ENCODE results near the gene KIAA1671. TPM values are rescaled to one million over a fixed set of nuclear protein-coding genes. Genes with fewer than 3 reads are reported as not detected.

Gene KIAA1671
- total RNA-seq, 2 experiments from 2014 or later: 35.0 to 35.5 TPM

GRCh38 chr22:25153961-25154666 is 201.6 kb downstream of the KIAA1671 start:
- no peaks in the 10 kb centered on the region for H3K27me3 Mint-ChIP-seq
- POLR2A ChIA-PET: no interaction called here
- no peak overlapping the region for H3K4me3 Mint-ChIP-seq
- H3K27ac Mint-ChIP-seq: no peak overlapping the region
- H3K9me3 Mint-ChIP-seq: no peaks in the 10 kb centered on the region
- DNase-seq: no peak
- no peaks in the 10 kb centered on the region for H3K4me1 Mint-ChIP-seq
- CTCF ChIA-PET: interaction anchor here (1.4 kb wide), 1 partner anchor 49 kb away, joined by 3 read pairs; no protein-coding TSS in a partner anchor
- no peaks in the 10 kb centered on the region for H3K36me3 Mint-ChIP-seq (ENCODE audit: low read depth)

GRCh38 chr22:25154667-25154999 is 202.1 kb downstream of the KIAA1671 start:
- no peak overlapping the region for H3K27ac Mint-ChIP-seq
- no peaks in the 10 kb centered on the region for H3K9me3 Mint-ChIP-seq
- H3K27me3 Mint-ChIP-seq: no peaks in the 10 kb centered on the region
- CTCF ChIA-PET: interaction anchor here (1.4 kb wide), 1 partner anchor 48 kb away, joined by 3 read pairs; no protein-coding TSS in a partner anchor
- H3K36me3 Mint-ChIP-seq (ENCODE audit: low read depth): no peaks in the 10 kb centered on the region
- H3K4me1 Mint-ChIP-seq: no peaks in the 10 kb centered on the region
- DNase-seq: no peak
- no peak overlapping the region for H3K4me3 Mint-ChIP-seq
- POLR2A ChIA-PET: no interaction called here

GRCh38 chr22:25156736-25157135 is 204.2 kb downstream of the KIAA1671 start:
- ChIA-PET CTCF (no interaction called here), POLR2A (no interaction called here)
- no peak overlapping the region for H3K27ac Mint-ChIP-seq
- no peaks in the 10 kb centered on the region for H3K9me3 Mint-ChIP-seq
- no peaks in the 10 kb centered on the region for H3K36me3 Mint-ChIP-seq (ENCODE audit: low read depth)
- no peaks in the 10 kb centered on the region for H3K4me1 Mint-ChIP-seq
- no peak overlapping the region for H3K4me3 Mint-ChIP-seq
- H3K27me3 Mint-ChIP-seq: no peaks in the 10 kb centered on the region
- DNase-seq: no peak

- Mint-ChIP-seq H3K9me3 (no peaks in the 10 kb centered on the region), H3K27ac (no peak overlapping the region), H3K36me3 (ENCODE audit: low read depth) (no peaks in the 10 kb centered on the region), H3K4me3 (no peak overlapping the region), H3K4me1 (no peaks in the 10 kb centered on the region), H3K27me3 (no peaks in the 10 kb centered on the region)
- CTCF ChIA-PET: no interaction called here
- POLR2A ChIA-PET: no interaction called here
- DNase-seq: no peak
These were observed 206.5 kb downstream of the KIAA1671 start for GRCh38 chr22:25159028-25159427.

GRCh38 chr22:25160120-25160996 is 207.8 kb downstream of the KIAA1671 start:
- ChIA-PET POLR2A (no interaction called here), CTCF (no interaction called here)
- H3K4me3 Mint-ChIP-seq: no peak overlapping the region
- no peaks in the 10 kb centered on the region for H3K27me3 Mint-ChIP-seq
- H3K4me1 Mint-ChIP-seq: no peaks in the 10 kb centered on the region
- no peak overlapping the region for H3K27ac Mint-ChIP-seq
- no peaks in the 10 kb centered on the region for H3K9me3 Mint-ChIP-seq
- DNase-seq: no peak
- H3K36me3 Mint-ChIP-seq (ENCODE audit: low read depth): no peaks in the 10 kb centered on the region

- Mint-ChIP-seq H3K27ac (no peak overlapping the region), H3K9me3 (no peaks in the 10 kb centered on the region), H3K4me1 (no peaks in the 10 kb centered on the region), H3K4me3 (no peak overlapping the region), H3K27me3 (no peaks in the 10 kb centered on the region), H3K36me3 (ENCODE audit: low read depth) (no peaks in the 10 kb centered on the region)
- POLR2A ChIA-PET: no interaction called here
- CTCF ChIA-PET: no interaction called here
- no peak for DNase-seq
These were observed 208.8 kb downstream of the KIAA1671 start for GRCh38 chr22:25161017-25161915.

- POLR2A ChIA-PET: no interaction called here
- H3K27ac Mint-ChIP-seq: no peak overlapping the region
- no peak for DNase-seq
These were observed 209.5 kb downstream of the KIAA1671 start for GRCh38 chr22:25161916-25162530.

GRCh38 chr22:25162561-25162960 is 210.0 kb downstream of the KIAA1671 start:
- Mint-ChIP-seq H3K27ac (no peak overlapping the region), H3K27me3 (no peaks in the 10 kb centered on the region), H3K4me1 (no peaks in the 10 kb centered on the region), H3K9me3 (no peaks in the 10 kb centered on the region), H3K36me3 (ENCODE audit: low read depth) (no peaks in the 10 kb centered on the region), H3K4me3 (no peak overlapping the region)
- DNase-seq: no peak
- ChIA-PET POLR2A (no interaction called here), CTCF (interaction anchor here (0.6 kb wide), 1 partner anchor 72 kb away, joined by 3 read pairs; no protein-coding TSS in a partner anchor)

More at GRCh38 chr22:25161916-25162530, 209.5 kb downstream of the KIAA1671 start:
- no peaks in the 10 kb centered on the region for H3K9me3 Mint-ChIP-seq
- H3K4me1 Mint-ChIP-seq: no peaks in the 10 kb centered on the region
- CTCF ChIA-PET: interaction anchor here (0.6 kb wide), 1 partner anchor 73 kb away, joined by 3 read pairs; no protein-coding TSS in a partner anchor
- H3K36me3 Mint-ChIP-seq (ENCODE audit: low read depth): no peaks in the 10 kb centered on the region
- H3K27me3 Mint-ChIP-seq: no peaks in the 10 kb centered on the region
- no peak overlapping the region for H3K4me3 Mint-ChIP-seq

- Mint-ChIP-seq H3K27me3 (no peaks in the 10 kb centered on the region), H3K36me3 (ENCODE audit: low read depth) (no peaks in the 10 kb centered on the region), H3K4me3 (no peak overlapping the region), H3K4me1 (no peaks in the 10 kb centered on the region), H3K27ac (no peak overlapping the region), H3K9me3 (no peaks in the 10 kb centered on the region)
- no peak for DNase-seq
- POLR2A ChIA-PET: no interaction called here
- CTCF ChIA-PET: no interaction called here
These were observed 213.3 kb downstream of the KIAA1671 start for GRCh38 chr22:25165785-25166184.

GRCh38 chr22:25166266-25167040 is 213.9 kb downstream of the KIAA1671 start:
- Mint-ChIP-seq H3K27ac (no peak overlapping the region), H3K9me3 (no peaks in the 10 kb centered on the region), H3K36me3 (ENCODE audit: low read depth) (no peaks in the 10 kb centered on the region), H3K4me3 (no peak overlapping the region), H3K27me3 (no peaks in the 10 kb centered on the region), H3K4me1 (no peaks in the 10 kb centered on the region)
- no peak for DNase-seq
- CTCF ChIA-PET: interaction anchor here (0.9 to 1.0 kb wide), 2 partner anchors 227 to 319 kb away, joined by 3 read pairs; no protein-coding TSS in a partner anchor
- POLR2A ChIA-PET: interaction anchor here (1.1 kb wide), 1 partner anchor 10 kb away, joined by 3 read pairs; no protein-coding TSS in a partner anchor

- H3K4me3 Mint-ChIP-seq: no peak overlapping the region
- no peak for DNase-seq
- H3K36me3 Mint-ChIP-seq (ENCODE audit: low read depth): no peaks in the 10 kb centered on the region
- H3K27me3 Mint-ChIP-seq: no peaks in the 10 kb centered on the region
- CTCF ChIA-PET: interaction anchor here (0.9 to 1.0 kb wide), 2 partner anchors 228 to 320 kb away, joined by 3 read pairs; no protein-coding TSS in a partner anchor
- POLR2A ChIA-PET: interaction anchor here (1.1 kb wide), 1 partner anchor 9 kb away, joined by 3 read pairs; no protein-coding TSS in a partner anchor
- no peak overlapping the region for H3K27ac Mint-ChIP-seq
- no peaks in the 10 kb centered on the region for H3K9me3 Mint-ChIP-seq
- H3K4me1 Mint-ChIP-seq: no peaks in the 10 kb centered on the region
These were observed 214.6 kb downstream of the KIAA1671 start for GRCh38 chr22:25167082-25167481.
